GM19035 (cell line): ENCODE measurements around the gene SHROOM3.
"Not testable (repeated sequence)": the region's sequence is repeated elsewhere in the genome, so short reads cannot be mapped to it uniquely, and the experiment has no call there.

Experiments used
- ATAC-seq: cut with Tn5 transposase; IDR thresholded peaks from one replicate; pipeline ENCODE4 v1.9.1; 2021; ENCODE audit not compliant: unreplicated experiment

The SHROOM3 gene

DNA sequence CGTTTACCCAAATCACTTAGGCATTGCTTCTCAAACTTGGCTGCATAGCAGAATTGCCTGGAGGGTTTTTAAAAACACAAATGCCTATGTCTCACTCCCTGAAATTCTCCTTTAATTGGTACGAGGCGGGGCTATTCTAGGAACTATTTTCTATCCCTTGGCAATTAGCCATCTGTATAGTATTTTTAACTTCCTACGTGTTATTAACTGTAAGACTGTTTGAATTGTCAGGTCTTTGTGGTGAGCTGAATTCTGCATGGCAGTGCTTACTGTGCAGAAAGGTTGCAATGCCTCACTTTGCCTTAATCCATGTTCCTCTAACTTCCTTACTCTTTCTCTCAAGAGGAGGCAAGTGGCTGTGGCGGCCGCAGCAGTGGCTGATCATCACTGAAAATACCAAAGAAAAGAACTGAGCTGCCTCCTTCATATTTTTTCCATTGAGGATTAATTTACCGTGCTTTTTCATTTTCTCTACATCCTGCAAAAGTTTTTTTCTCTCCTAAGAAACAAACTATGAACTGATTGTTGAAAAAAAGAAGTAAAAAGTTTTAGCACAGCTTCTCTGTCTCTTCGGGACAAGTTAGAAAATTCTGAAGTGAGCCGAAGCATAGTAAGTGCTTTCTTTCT is at the start of gene SHROOM3:
Gene SHROOM3, plus strand, starts transcription at position 329 of the 627 bp plus-strand sequence. CDS start 824 bp downstream, outside the sequence.
- no peak for ATAC-seq

DNA sequence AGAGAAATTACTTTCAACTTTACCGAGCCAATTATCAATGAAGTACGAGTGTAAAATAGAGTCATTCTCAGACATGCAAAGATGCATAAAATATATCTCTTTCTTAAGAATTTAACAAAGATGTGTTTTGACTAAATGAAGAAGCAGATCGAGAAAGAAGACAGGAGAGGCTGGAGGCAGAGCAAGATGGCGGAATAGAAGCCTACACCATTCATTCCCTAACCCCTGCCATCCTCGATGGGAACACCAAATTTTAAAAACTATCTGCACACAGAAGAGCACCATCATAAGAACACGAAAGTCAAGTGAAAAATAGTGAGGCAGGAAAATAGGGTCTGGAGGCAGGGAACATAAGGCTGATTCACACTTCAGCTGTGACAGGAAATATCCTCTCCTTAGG is 49.1 kb upstream of the SHROOM3 start:
- no peak for ATAC-seq

DNA sequence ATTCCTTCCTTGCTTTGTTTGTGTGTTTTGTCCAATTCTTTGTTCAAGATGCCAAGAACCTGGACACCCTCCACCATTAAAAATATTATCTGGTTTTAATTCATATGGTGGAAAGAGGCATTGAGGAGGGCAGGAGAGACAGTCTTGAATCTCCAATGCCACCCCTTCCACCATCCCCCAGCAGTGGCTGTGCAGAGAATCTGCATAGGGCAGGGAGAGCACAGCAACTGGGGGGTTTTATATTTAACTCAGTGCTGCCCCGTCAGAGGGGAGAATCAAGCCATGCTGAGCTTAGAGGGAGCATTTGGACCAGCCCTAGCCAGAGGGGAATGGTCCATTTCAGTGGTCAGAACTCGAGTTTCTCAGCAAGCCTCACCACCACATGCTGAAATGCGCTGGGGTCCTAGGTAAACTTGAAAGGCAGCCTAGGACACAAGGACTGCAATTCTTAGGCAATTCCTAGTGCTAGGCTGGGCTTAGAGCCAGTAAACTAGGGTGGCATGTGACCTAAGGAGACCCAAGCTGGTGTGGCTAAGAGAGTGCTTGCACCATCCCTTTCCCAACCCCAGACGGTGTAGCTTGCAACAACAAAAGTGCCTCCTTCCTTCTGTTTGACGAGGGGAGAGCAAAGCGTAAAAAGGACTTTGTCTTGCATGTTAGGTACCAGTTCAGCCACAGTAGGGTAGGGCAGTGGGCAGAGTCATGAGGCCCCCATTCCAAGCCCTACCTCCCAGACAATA is 48.3 kb upstream of the SHROOM3 start:
- ATAC-seq: no peak

DNA sequence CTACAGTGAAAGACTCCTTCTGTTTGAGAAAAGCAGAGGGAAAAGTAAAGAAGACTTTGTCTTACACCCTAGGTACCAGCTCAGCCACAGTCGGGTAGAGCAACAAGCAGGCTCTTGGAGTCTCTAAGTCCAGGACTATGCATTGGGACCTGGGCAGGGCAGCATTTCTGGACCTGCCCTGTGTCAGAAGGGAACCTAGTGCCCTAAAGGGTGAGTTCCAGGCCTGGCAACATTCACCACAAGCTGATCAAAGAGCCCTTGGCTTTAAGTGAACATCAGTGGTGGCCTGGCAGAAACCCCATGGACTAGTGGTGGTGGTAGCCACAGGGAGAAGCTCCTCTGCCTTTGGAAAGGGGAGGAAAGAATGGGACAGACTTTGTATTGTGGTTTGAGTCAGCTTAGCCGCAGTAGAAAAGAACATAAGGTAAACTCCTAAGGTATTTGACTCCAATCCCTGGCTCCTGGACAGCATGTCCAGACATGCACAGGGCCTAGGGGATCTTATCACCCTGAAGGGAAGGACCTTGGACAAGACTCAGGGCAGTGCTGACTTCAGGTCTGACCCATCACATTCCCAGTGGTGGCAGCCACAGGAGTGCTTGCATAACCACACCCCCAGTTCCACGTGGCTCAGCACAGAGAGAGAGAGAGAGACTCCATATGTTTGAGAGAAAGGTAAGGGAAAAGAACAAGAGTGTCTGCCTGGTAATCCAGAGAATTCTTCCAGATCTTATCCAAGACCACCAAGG is 46.7 kb upstream of the SHROOM3 start:
- ATAC-seq: no peak

DNA sequence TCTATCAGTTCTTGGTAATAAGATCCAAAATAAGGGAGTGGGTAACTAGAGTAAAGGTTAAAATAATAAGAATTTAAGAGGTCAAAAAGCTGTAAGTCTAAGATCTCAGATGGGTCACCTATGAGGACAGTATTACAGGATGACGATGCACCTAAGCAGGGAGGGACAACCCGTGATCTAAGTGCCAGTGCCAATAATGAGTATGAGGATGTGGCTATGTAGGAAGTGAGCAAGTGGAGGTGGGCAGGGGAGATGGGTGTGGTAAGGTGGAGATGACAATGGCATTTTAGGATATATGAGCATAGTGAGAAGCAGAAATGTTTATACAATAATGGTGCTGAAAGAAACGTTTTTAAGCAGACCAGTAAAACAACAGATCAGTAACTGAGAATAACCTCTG is 33.4 kb upstream of the SHROOM3 start:
- ATAC-seq: no peak

DNA sequence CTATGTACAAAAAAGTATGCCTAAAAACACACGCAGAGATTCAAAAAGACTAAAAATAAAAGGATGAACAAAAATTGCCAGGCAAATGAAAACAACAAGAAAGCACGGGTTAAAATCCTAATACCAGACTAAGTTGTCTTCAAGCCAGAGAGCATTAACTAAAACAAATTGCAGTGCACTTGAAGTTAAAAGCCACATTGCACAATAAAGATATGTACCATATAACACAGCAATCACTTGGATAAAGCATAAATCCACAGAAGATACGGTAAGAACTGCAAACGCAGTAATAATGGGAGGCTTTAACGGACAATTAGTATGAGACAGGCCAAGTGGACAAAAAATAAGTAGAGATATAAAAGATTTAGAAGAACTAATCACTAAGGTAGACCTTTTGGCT is 28.9 kb upstream of the SHROOM3 start:
- no peak for ATAC-seq

DNA sequence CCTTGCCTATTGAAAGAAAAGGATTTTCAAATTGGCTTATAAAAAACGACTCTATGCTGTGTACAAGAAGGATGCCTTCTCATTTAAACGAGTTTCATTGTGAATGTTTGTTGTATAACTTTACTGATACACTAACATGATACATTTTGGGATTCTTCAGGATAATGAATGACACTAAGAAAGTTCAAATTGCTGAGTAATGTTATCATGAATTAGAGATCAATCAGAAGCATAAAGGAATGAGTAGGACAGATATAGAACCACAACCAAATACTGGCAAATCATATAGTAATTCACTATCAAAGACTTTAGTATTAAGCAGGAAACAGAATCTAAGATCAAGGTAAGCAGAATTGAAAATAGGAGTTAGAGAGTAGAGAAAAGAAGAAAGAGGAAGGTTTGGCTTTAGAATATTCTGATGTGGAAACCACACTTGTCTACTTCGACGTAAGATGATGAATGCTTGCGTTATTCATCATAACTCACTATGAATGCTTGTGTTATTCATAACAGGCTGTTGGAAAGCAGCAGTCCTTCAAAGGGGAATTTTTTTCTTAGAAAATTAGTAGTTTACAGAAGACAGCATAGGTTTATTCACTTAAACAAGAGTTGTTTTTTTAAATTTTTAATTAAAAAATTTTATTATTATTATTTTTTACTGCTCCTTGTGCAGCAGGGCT is 27.4 kb upstream of the SHROOM3 start:
- ATAC-seq: no peak

DNA sequence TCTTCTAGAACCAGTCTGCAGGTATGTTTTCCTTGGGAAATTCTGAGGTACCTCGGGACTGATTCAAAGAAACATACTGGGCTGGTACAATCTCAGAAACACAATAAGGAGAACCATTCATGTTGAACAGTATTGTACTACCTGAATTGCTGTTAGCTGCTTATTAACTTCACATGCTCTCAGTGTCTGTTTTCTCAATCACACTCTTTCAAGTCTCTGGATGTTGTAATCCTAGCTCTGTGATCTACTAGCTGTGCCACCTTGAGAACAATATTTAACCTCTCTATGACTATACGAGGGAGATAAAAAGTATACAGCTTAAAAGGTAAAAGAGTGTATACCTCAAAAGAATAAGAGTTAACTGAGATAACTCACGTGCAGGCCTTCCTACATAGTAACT is 24.4 kb upstream of the SHROOM3 start:
- no peak for ATAC-seq

DNA sequence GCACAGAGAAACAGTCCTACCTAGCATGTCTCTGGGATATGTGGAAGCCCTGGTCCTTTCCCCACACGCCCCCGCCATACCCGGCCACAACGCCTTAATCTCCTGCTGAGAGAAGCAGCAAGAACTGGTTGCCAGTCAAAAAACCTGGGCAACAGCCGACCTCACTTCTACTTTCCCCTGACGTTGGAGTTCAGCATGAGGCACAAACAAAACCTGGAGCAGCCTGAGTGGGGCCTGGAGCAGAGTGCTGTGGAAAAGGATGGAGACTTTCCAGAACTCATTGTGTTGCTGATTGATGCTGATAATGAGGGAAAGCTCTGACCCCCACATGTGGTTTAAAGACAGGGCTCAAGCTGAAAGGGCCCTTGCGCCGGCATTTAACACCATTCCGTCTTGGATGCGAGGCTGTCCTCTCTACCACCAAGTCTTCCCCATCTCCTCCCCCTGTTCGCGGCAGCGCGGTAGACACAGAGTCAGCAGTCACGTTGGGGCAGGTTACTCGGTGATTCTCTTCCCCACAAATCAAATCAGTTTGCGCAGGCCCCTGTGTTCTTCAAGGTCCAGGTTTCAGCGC is 14.8 kb upstream of the SHROOM3 start:
- ATAC-seq: no peak

DNA sequence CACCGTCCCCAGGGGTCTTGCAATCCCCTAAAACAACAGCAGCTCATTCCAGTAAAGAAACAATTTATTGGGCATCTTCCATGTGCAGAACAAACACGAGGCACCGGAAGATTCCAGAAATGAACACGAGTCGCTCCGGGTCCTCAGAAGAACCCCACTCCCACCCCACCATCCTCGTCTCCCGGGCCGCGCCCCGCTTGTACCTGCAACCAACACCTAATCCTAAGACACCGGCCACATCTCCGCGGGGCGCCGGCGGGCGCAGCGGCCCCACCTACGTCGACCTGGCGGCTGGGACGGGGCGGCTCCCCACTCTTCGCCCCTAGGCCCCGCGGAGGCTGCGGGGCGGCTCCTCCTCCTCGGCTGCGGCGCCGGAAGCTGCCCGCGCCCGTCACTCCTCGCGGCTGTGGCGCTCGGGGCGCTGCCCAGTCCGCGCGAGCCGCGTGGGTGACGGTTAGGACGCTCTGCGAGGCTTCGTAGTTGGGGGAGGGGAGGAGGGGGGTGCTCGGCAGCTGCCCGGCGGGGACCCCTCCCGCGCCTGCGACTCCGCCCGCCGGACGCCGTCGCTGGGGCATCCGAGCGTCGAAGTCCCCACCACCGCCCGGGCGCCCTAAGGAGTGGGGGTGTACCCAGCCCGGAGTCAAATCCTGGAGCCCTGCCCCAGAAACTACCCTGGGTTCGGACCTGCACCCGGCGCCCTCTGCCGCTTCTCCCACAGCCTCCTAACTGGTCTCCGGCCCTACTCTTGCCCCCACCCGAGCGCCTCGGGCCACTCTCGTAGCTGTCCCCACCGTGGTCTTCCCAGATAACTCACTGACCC is 14.1 kb upstream of the SHROOM3 start, which contains the start of gene CCDC158:
Gene CCDC158, minus strand, starts transcription at position 380 of the 820 bp plus-strand sequence. CDS start 17,934 bp downstream, outside the sequence.
- ATAC-seq: no peak

DNA sequence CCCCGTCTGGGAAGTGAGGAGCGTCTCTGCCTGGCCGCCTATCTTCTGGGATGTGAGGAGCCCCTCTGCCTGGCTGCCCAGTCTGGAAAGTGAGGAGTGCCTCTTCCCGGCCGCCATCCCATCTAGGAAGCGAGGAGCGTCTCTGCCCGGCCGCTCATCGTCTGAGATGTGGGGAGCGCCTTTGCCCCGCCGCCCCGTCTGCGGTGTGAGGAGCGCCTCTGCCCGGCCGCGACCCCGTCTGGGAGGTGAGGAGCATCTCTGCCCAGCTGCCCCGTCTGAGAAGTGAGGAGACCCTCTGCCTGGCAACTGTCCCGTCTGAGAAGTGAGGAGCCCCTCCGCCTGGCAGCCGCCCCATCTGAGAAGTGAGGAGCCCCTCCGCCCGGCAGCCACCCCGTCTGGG is 11.9 kb upstream of the SHROOM3 start:
- not testable (repeated sequence) for ATAC-seq

DNA sequence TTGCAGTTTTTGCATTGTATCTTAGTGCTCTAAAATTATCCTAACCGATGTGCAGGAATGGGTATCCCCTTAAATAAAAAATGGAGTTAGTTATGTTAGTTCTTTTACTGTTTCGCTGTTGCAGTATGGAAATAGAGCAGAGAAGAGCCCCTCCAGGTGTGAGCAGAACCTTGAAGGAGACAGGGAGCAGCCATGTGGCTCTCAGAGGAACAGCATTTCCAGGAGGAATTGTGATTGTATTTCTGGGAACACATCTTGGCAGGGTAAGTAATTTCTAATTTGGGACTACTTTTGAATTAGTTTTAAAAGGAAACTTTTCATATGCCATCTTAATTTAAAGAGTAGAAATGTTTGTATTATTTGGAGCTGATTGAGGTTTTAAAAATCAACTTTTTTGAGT is 8.8 kb upstream of the SHROOM3 start:
- ATAC-seq: no peak

DNA sequence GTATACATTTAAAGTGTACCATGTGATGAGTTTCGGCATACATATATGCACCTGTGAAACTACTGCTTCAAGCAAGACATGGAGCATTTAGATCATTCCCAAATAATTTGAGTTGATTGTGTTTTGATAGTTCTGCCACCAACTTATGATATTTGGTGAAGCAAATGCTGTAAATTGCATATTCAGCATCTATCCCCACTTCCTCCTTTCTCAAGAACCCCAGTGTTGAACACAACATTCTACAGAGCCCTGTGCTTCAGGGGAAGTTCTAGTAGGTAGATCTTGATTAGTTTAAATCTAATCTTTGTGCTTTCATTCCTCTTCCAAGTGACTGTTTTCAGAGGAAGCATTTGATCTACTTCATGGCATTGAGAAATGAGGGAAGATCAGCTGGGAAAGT is 5.4 kb upstream of the SHROOM3 start:
- ATAC-seq: no peak

DNA sequence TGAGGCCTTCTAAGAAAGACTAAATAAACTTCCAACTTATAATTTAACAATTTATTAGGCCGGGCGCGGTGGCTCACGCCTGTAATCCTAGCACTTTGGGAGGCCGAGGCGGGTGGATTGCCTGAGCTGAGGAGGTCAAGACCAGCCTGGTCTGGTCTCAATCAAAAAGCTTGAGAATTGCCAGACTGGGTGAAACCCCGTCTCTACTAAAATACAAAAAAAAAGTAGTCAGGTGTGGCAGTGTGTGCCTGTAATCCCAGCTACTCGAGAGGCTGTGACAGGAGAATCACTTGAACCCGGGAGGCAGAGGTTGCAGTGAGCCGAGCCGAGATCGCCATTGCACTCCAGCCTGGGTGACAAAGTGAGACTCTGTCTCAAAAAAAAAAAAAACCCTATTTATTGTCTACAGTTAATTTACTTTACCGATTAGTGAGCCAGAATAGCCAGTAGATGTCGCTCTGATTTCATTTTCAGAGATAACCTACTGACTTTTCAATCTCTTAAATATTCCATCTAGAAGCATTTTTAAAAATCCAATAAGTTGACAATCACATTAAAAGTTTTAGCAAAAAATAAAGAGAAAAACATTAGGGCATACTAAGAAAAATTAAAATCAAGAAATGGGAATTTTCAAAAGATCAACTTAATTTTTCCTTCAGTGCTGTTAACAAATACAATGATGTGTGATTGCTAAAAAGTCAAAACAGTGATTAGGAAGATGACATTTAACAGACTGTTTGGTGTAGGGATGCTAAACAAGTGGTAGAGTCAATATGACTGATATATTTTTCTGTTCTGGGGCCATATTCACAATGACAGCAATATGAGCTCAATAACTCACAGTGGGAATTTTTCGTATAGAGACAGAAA is 4.3 kb upstream of the SHROOM3 start:
- ATAC-seq: no peak

DNA sequence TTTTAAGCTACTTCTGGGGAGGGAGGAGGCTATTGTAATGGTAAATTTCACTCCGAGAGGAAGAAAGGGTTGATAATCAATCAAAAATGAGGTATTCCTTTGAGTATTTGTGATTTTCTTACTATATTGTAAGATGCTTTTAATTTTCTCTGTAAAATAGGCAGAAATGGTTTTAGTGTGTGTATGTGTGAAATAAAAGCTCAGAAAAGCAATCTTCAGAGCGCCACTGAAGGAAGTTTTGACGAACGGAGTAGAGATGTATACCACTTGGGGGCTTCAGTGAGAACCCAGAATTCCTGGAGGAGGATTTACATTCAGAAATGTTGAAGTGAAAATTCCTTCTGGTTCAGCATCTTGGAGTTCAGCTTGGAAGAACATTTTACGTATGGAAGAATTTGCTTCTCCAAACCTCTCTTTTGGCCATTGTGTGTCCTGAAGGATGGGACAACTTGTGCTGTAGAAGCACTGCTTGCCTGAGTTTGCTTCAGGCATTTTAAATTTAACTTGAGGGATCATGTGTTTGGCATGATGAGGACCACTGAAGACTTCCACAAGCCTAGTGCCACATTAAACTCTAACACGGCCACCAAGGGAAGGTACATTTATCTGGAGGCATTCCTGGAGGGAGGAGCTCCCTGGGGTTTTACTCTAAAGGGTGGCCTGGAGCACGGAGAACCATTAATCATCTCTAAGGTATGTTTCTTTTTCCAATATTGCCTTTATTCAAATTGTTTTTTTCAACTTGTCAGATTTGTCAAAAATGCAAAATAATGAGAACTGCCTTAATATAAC is 695 bp downstream of the SHROOM3 start:
- ATAC-seq: no peak

DNA sequence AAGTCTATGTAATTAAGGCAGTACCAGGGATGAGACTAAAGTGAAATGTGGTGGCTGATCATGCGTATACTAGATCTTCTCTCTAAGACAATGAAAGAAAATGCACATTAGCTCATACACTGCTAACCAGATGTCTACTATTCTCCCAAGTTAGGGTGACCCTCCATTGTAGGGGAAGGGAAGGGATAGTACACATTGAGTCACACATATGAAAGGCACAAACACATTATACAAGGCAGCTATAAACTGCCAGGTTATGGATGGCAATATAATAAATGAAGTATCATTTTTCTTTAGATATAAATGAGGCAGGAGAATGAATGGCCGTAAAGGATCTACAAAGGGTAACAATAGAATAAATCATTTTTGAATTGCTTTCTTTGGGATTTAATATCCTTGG is 4.5 kb downstream of the SHROOM3 start:
- ATAC-seq: no peak

DNA sequence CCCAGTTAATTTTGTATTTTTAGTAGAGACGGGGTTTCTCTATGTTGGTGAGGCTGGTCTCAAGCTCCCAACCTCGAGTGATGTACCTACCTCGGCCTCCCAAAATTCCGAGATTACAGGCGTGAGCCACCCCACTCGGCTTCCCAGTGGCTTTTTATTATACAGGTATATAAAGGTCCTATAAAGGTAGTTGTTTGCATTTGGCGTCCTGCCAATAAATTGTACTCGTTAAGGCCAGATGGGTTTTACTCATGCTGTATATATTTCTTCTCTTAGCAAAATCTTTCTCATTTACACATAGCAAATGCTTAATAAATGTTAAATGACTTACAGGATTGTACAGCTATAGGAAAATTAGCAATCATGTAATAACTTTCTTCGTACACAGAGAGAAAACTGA is 6.9 kb downstream of the SHROOM3 start:
- ATAC-seq: no peak

DNA sequence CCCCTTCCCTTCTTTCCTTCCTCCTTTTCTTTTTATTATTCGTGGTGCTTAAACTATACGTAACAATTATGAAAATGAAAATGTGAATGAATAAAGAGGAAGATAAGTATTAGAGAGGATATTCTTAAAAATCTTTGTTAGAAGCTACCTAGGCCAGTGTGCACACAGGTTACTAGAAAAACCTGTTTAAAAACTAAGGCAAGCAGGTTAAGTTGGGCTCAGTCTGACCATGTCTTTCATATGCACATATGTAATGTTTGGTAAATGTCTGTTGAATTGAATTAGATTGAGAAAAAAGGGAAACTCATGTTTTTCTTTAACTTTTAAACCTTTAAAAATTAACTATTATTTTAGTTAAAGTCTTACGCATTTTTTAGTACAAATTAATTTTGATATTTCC is 7.8 kb downstream of the SHROOM3 start:
- no peak for ATAC-seq
